Stomach (tissue), 4 donors: Measurements from ENCODE around the gene GUCD1.

Experiments
- POLR2AphosphoS5 ChIP-seq, 3 donors: sonication (generic); formaldehyde crosslinking; IDR thresholded peaks; one replicate each; pipeline ENCODE4 v1.6.1; 2016; ENCODE audit warnings: antibody characterized with exemption in 3 of 3
- TF ChIP-seq, protein P1 (sequence below), 7 experiments: fragments of 450-650 bp in 4 of 7; fragments of 200-600 bp in 3 of 7; sonication (generic) in 3 of 7; IDR thresholded peaks; one replicate each; pipeline ENCODE4 v1.5.1; 2016 to 2019; ENCODE audit warnings: antibody characterized with exemption in 7 of 7, control low read depth in 2 of 7, mild to moderate bottlenecking in 1 of 7

DNA sequence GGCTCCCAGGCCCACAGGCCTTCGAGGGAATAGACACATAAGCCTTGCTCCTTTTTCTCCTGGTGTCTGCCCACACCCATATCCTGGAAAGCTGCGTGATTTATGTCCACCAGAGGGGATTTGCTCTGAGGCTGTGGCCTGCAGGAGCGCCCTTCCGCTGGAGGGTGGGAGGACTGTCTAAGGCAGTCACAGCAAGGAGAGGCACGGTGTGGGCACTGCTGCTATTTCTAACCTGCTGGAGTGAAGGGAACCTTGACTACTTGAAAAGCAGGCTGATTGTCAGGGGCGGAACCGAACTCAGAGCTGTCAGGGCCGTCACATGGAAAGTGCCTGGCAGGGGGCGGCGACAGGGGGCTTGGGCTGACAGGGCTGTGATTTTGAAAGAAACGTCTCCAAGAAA lies 56.1 kb downstream of the GUCD1 start:
- TF ChIP-seq, protein P1, sequence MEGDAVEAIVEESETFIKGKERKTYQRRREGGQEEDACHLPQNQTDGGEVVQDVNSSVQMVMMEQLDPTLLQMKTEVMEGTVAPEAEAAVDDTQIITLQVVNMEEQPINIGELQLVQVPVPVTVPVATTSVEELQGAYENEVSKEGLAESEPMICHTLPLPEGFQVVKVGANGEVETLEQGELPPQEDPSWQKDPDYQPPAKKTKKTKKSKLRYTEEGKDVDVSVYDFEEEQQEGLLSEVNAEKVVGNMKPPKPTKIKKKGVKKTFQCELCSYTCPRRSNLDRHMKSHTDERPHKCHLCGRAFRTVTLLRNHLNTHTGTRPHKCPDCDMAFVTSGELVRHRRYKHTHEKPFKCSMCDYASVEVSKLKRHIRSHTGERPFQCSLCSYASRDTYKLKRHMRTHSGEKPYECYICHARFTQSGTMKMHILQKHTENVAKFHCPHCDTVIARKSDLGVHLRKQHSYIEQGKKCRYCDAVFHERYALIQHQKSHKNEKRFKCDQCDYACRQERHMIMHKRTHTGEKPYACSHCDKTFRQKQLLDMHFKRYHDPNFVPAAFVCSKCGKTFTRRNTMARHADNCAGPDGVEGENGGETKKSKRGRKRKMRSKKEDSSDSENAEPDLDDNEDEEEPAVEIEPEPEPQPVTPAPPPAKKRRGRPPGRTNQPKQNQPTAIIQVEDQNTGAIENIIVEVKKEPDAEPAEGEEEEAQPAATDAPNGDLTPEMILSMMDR (IDR thresholded peaks at IDR 0.05) = no peak
- TF ChIP-seq POLR2AphosphoS5 (IDR thresholded peaks at IDR 0.05) = no peak
